HG03196 (cell line): Measurements from ENCODE around the gene SCEL.

ENCODE experiments used
- ATAC-seq: cut with Tn5 transposase; IDR thresholded peaks from one replicate; pipeline ENCODE4 v1.9.1; 2021; ENCODE audit not compliant: unreplicated experiment

SCEL gene

GRCh38 chr13:77519808-77520207 lies 15.7 kb upstream of the SCEL start:
- no peak for ATAC-seq

- no peak for ATAC-seq
Observed at GRCh38 chr13:77521194-77521593, 14.3 kb upstream of the SCEL start.

DNA sequence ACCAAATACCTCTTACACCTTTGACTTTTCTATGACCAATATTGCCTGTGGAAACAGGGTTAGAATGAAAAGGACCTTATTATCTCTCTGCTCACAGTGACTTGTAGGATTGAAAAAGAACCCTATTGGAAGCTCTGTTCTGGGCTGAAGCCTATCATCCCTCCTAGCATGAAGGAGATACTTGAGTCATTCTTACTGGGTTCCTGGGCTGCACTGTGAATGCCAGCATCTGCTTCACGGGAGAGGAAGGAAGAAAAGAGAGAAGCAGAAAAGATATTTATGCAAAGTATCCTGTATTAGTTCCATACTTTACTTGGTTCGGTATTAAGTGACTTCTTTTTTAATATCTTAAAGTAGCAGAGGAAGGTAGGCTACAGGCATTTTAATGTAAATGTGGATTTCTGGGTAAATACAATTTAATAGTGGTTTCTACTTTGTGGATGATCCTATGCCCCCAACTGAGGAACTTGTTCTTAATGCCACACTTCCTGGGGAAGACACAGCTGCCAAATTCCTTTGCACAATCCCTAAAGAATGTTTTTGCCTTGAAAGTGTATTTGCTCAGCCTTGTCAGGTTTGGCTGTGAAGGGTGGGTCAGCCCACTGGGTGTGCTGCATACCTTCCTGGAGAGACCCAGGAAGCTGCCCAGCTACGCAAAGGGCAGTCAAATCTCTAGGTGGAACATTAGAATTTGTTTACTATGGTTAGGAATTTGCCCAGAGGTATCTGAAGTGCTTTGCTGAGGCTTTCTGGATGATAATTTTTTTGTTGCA lies 13.7 kb upstream of the SCEL start:
- ATAC-seq = no peak

DNA sequence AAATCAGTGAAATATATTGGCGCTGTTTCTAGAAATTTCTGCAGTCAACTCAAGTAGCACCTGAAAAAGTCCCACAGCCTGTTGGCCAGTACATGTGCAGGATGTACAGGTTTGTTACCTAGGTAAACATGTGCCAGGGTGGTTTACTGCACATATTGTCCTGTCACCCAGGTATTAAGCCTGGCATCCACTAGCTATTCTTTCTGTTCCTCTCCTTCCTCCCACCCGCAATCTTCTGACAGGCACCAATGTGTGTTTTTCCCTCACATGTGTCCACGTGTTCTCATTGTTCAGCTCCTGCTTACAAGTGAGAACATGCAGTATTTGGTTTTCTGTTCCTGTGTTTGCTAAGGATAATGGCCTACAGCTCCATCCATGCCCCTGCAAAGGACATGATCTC lies 13.1 kb upstream of the SCEL start:
- ATAC-seq = no peak

DNA sequence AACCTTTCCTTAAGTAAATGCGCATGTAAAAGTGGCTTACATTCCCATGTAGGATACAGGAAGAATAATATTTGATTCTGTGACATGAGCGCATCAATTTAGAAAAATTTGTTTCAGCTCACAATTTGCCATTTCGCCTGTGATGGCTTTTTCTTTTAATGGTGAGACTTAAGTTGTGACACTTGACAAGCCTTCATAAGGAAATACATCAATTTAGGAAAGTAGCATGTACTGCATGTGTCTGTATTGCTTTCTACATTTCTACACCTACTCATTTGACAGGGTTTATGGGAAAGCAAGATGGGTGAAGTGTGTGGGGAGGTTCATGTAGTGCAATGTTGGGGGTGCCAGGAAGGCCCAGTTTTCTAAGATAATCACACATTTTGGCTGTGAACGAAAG lies 12.1 kb upstream of the SCEL start:
- ATAC-seq = no peak

DNA sequence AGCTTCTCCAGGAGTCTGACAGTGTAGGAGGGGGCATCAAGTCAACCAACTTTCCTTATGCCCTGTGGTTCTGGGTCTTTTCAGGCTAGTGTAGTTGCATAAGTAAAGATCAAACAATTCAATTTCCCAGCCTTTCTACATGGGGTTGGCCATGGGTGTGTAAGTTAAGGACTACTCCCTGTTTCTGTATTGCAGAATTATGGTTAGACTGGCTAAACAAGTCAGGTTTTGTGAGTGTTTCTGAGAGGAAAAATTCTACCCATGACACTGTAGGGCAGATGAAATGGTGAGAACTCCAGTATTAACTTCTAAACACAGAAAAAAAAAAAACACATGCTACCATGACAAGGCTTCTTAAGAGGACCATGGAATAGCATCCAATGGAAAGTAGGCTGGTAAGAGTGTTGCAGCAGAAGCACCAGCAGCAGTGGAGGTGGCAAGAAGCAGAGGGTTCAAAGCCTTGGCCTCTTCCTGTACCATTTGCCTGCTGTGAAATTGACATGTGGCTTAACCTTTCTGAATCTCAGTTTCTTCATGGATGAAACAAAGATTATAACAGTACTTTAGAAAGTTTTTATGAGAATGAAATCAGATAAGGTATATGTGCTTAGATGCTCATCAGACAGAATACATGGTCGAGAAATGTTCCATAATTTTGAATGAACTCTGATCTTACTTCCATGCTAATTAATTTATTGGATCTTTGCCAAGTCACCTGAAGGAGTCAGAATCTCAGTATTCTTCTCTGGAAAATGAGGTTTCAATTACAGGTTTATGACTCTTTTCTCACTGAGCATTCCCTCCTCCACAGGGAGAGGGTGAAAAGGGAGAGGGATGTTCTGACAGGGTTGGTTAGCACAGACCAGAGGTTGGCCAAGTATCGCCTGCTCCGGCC lies 11.4 kb upstream of the SCEL start:
- ATAC-seq = no peak

DNA sequence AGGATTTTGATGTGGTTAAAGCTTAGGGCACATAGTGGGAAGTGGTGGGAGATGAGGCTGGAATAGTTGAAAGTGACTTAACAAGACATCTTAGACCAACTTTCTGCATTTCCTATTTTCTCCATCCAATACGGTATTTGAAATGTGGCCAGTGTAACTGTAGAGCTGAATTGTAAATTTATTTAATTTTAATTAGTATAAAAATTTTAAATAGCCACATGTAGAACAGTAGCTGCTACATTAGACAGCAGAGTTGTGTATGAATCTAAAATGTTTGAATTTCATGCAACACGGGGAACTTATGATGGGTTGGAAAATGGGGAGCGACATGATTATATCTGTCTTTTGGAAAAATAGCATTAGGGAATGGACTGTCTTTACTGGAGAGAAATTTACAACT lies 7.1 kb upstream of the SCEL start:
- no peak for ATAC-seq

GRCh38 chr13:77528834-77529500 lies 6.5 kb upstream of the SCEL start:
- peak; percentile 93 for ATAC-seq

GRCh38 chr13:77529501-77529840 lies 6.0 kb upstream of the SCEL start:
- no peak for ATAC-seq

DNA sequence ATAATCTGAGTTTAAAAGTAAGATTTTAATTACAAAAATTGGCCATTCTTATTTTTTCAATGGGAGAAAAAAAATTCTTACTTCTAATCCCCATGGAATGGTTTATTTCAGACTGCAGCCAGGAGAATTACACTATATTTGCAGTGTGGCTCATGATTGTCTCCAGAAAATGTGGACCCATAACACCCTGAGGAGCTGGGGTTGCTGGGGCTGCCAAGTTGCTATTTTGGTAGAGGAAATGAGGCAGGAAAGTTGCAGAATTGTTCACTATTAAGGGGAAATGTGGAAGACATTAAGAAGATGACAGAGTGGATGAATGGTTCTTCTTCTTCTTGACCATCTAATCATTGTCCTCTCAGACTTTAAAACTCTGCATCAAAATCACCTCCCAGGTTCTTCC lies 4.6 kb upstream of the SCEL start:
- ATAC-seq = no peak

GRCh38 chr13:77532983-77533382 lies 2.5 kb upstream of the SCEL start:
- ATAC-seq = no peak

- no peak for ATAC-seq
Observed at GRCh38 chr13:77533875-77534788, 1.4 kb upstream of the SCEL start.

DNA sequence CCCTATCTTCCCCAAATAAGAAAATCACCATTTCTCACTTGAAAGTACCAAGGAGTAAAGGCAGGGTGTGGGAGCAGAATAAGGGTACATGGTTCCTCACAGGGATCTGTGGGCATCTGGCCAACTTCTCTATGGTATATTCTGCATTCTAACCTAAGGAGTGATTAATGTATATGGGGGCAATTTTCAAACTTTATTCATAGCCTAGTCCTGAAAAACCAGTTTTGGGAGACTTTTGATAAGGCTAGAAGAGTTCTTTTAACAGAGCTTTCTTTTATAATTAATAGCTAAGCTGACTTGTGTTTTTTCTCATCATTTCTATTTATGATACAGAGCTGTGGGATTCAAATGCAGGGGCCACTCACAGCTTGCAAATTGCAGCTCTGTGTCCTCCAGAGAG lies 852 bp downstream of the SCEL start:
- no peak for ATAC-seq

DNA sequence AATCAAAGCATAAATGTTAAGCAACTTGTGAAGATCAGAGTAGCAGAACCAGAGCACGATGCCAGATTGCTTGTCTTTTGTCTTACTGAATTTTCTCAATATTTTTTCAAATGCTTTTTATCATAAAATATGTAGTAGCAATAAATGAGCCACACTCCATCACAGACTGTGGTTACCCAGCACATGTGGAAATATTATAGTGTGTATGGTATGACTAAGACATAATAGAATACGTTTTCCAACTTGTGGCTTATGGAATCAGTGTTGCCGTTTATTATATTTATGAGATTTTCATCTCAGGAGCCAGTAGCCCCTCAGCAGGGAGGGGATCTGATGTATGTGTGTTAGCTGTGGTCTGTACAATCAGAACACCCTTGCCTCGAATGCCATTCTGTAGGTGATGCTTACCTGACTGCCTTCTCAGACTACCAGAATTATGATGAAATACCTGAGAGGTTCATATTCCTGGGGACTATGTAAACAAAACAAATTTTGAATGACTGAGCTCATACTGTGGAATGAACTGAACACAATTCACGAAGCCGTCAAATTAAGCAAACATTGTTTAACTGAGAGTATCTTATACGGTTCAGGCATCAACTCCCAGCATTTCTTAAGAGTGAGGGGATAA lies 1.9 kb downstream of the SCEL start:
- no peak for ATAC-seq

GRCh38 chr13:77543711-77544110 lies 8.2 kb downstream of the SCEL start:
- no peak for ATAC-seq

GRCh38 chr13:77544355-77544754 lies 8.8 kb downstream of the SCEL start:
- no peak for ATAC-seq

- ATAC-seq = no peak
Observed at GRCh38 chr13:77544758-77545338, 9.3 kb downstream of the SCEL start.

- ATAC-seq = no peak
Observed at GRCh38 chr13:77545626-77546412, 10.3 kb downstream of the SCEL start.

GRCh38 chr13:77548095-77548494 lies 12.6 kb downstream of the SCEL start:
- ATAC-seq = peak; percentile 54
